Hematopoietic multipotent progenitor cell treated with erythropoietin and hydrocortisone succinate and interleukin-3 and kit ligand, for 17 days (in vitro differentiated cells): ENCODE measurements around the gene MIPOL1.
"Not testable (repeated sequence)": the region's sequence is repeated elsewhere in the genome, so short reads cannot be mapped to it uniquely, and the experiment has no call there.

Experiments used
- DNase-seq: peaks from one replicate; pipeline ENCODE4 v3.0.0-alpha.2; 2015; ENCODE audit warnings: low spot score

The MIPOL1 gene

GRCh38 chr14:37285220-37285619 lies 87.5 kb downstream of the MIPOL1 start:
- no peak for DNase-seq

- DNase-seq = no peak
Measured at GRCh38 chr14:37289688-37290087, 92.0 kb downstream of the MIPOL1 start.

- DNase-seq = not testable (repeated sequence)
Measured at GRCh38 chr14:37295262-37295661, 97.5 kb downstream of the MIPOL1 start.

- DNase-seq = no peak
Measured at GRCh38 chr14:37311252-37311651, 113.5 kb downstream of the MIPOL1 start.

GRCh38 chr14:37318938-37319337 lies 121.2 kb downstream of the MIPOL1 start:
- no peak for DNase-seq

- DNase-seq = no peak
Measured at GRCh38 chr14:37320106-37320505, 122.4 kb downstream of the MIPOL1 start.

- no peak for DNase-seq
Measured at GRCh38 chr14:37325332-37325731, 127.6 kb downstream of the MIPOL1 start.

DNA sequence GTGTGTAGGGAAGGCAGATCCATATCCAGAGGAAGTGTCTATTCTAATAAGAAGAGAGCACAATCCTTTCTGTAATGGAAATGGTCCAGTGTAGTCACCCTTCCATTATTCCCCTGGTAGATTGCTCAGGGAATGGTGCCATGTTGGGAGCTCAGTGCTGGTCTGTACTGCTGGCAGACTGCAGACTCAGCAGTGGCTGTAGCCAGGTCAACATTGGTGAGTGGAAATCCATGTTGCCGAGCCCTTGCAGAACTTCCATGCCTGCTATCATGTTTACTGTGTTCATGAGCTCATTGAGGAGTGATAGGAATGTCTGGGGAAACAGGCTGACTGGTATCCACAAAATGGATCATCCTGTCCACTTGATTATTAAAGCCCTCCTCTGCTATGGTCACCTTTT lies 128.7 kb downstream of the MIPOL1 start:
- DNase-seq = no peak

DNA sequence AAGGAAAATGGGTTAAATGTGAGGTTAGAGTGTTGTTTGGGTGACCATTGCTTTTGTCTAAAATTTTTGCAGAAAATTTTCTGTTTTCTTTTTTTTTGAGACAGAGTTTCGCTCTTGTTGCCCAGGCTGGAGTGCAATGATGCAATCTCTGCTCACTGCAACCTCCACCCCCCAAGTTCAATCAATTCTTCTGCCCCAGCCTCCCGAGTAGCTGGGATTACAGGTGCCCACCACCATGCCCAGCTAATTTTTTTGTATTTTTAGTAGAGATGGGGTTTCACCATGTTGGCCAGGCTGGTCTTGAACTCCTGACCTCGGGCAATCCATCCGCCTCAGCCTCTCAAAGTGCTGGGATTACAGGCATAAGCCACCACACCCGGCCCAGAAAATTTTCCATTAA lies 130.2 kb downstream of the MIPOL1 start:
- DNase-seq = not testable (repeated sequence)

- no peak for DNase-seq
Measured at GRCh38 chr14:37328673-37329072, 130.9 kb downstream of the MIPOL1 start.

- DNase-seq = no peak
Measured at GRCh38 chr14:37329189-37330001, 131.7 kb downstream of the MIPOL1 start.

DNA sequence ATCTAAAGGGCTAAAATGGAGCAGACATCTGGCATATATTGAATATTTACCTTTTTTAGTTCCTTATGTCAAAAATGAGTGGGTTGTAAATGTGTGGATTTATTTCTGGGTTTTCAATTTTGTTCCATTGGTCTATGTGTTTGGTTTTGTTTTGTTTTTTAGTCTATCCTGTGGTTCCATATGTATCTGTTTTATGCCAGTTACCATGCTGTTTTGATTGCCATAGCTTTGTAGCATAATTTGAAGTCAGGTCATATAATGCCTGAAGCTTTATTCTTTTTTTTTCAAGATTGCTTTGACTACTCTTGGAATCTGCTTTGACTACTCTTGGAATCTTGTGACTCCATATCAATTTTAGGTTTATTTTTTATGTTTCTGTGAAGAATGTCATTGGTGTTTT lies 133.2 kb downstream of the MIPOL1 start:
- DNase-seq = no peak

DNA sequence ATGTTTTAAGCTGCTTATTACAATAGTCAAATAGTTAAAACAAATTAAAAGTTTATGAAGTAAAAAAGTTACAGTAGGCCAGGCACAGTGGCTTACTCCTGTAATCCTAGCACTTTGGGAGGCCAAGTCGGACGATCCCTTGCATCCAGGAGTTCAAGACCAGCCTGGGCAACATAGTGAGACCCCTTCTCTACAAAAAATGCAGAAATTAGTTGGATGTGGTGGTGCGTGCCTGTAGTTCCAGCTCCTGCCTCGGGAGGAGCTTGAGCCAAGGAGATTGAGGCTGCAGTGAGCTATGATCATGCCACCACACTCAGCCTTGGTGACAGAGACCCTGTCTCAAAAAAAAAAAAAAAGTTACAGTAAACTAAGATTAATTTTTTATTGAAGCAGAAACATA lies 142.6 kb downstream of the MIPOL1 start:
- DNase-seq = no peak

- no peak for DNase-seq
Measured at GRCh38 chr14:37343307-37344094, 145.8 kb downstream of the MIPOL1 start.

GRCh38 chr14:37363661-37364060 lies 165.9 kb downstream of the MIPOL1 start:
- no peak for DNase-seq

DNA sequence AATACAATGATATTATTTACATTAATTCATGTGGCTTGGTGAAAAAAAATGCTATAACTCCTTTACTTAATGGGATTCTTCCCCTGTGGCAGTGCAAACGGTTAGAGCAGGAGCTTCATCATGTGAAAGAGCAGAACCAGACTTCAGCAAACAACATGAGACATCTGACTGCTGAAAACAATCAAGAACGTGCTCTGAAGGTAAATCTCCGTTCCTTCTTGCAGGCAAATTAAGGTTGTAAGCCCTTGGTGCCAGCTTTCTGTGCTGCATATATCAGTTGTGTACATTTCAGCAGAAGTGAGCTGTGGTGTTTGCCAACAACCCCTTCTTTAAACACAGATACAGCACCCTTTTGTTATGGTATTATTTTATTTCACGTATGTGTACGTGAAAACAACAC lies 171.7 kb downstream of the MIPOL1 start:
- DNase-seq = no peak

DNA sequence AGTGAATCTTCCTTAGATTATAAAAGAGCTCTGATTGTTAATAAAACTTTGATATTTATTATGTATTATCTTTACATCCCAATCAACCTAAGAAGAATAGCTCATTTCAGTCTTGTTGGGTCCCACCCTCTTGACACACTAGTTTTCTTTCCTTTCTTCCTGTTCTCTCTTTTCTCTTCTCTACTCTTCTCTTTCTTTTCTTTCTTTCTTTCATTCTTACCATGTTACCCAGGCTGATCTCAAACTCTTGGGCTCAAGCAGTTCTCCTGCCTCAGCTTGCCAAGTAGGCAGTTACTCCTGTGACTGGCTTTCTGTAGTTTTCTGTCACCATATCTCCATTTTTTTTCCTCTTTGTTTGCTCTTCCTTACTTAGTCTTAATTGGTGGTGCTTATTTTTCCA lies 177.8 kb downstream of the MIPOL1 start:
- DNase-seq = no peak

GRCh38 chr14:37376944-37377609 lies 179.3 kb downstream of the MIPOL1 start:
- no peak for DNase-seq

GRCh38 chr14:37384870-37385596 lies 187.3 kb downstream of the MIPOL1 start:
- DNase-seq = no peak

DNA sequence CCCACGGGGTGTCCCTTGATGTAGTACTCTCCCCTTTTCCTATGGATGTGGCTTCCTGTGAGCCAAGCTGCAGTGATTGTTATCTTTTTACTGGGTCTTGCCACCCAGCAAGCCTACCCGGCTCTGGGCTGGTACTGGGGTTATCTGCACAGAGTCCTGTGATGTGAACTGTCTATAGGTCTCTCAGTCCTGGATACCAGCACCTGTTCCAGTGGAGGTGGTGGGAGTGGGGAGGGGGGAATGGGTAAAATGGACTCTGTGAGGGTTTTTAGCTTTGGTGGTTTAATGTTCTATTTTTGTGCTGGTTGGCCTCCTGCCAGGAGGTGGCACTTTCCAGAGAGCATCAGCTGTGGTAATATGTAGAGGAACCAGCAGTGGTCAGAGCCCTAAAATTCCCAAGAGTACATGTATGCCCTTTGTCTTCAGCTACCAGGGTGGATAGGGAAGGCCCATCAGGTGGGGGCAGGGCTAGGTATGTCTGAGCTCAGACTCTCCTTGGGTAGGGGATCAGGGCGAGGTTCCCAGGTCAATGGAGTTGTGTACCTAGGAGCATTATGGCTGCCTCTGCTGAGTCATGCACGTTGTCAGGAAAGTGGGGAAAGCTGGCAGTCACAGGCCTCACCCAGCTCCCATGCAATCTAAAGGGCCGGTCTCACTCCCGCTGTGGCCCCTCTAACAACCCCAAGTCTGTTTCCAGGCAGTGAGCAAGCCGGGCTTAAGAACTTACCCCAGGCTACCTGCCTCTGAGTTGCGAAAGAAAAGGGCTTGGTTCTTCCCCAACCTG lies 199.6 kb downstream of the MIPOL1 start:
- DNase-seq = not testable (repeated sequence)

DNA sequence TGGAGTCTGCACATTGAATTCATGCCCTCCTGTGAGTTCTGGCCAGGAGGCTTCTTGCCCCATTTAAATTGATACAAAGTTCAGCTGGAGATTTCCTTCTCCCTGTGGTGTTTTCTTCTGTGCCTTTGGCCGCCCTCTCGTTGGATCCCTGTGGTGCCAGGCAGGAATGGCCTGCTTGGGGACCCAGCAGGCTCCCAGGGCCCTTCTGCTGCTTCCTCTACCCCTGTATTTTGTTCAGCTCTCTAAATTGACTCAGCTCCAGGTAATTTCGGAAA lies 200.1 kb downstream of the MIPOL1 start:
- no peak for DNase-seq

- DNase-seq = no peak
Measured at GRCh38 chr14:37399517-37399916, 201.8 kb downstream of the MIPOL1 start.
